Thoracic aorta (tissue), 2 donors: ENCODE results near the gene PLD5. TPM values are rescaled to one million over a fixed set of nuclear protein-coding genes. Genes with fewer than 3 reads are reported as not detected.

Experiments
- ATAC-seq: fragments of 150-250 bp; one replicate; pipeline ENCODE4 v1.8.0; 2017; ENCODE audit warnings: low read depth; ENCODE audit not compliant: insufficient number of reproducible peaks, low FRiP score
- DNase-seq: peaks from one replicate; pipeline ENCODE4 v3.0.0-alpha.2; 2020; ENCODE audit warnings: low spot score
- H3K27ac ChIP-seq, 2 donors: fragments of 200-600 bp; sonication (generic); 1 replicate in 1 of 2; 2 replicates in 1 of 2; pipeline ENCODE4 v1.5.1; 2016; ENCODE audit warnings: mild to moderate bottlenecking in 2 of 2, moderate library complexity in 2 of 2
- H3K27me3 ChIP-seq: fragments of 200-600 bp; sonication (generic); replicated peaks from 2 replicates; pipeline ENCODE4 v1.6.0; 2016; ENCODE audit warnings: mild to moderate bottlenecking; ENCODE audit not compliant: insufficient read depth
- H3K36me3 ChIP-seq: fragments of 200-600 bp; sonication (generic); one replicate; pipeline ENCODE4 v1.5.1; 2016
- H3K4me1 ChIP-seq, 2 donors: fragments of 200-600 bp; sonication (generic); 1 replicate in 1 of 2; 2 replicates in 1 of 2; pipeline versions ENCODE4 v1.5.1 to v1.6.0; 2016; ENCODE audit warnings: low read depth in 2 of 2, mild to moderate bottlenecking in 1 of 2; ENCODE audit not compliant: control insufficient read depth in 1 of 2
- H3K4me3 ChIP-seq: fragments of 200-600 bp; sonication (generic); 2 replicates; pipeline ENCODE4 v1.5.1; 2016; ENCODE audit warnings: mild to moderate bottlenecking
- H3K9me3 ChIP-seq: fragments of 200-600 bp; sonication (generic); 2 replicates; pipeline ENCODE4 v1.5.1; 2016
- total RNA-seq, 2 donors: library from RNA; depleted of rRNA; stranded (reverse); fragments of >200 nt; gene quantifications; one replicate each; pipeline versions ENCODE4 v1.1.0 to v1.2.3, GENCODE V29; 2016
- TF ChIP-seq, protein P1 (sequence below): fragments of 200-600 bp; sonication (generic); IDR thresholded peaks from one replicate; pipeline ENCODE4 v1.5.1; 2019; ENCODE audit warnings: antibody characterized with exemption

The PLD5 gene
- total RNA-seq, 2 donors from 2014 or later, result 12.2 to 23.9 TPM

GRCh38 chr1:242428399-242429190, 95.9 kb downstream of the PLD5 start:
- no peaks in the 10 kb centered on the region for H3K9me3 ChIP-seq
- peaks cover 0 to 7% of the 10 kb centered on the region in 2 donors for H3K4me1 ChIP-seq
- ATAC-seq (no peak), DNase-seq (no peak)
- no peaks in the 10 kb centered on the region for H3K36me3 ChIP-seq
- TF ChIP-seq, protein P1, sequence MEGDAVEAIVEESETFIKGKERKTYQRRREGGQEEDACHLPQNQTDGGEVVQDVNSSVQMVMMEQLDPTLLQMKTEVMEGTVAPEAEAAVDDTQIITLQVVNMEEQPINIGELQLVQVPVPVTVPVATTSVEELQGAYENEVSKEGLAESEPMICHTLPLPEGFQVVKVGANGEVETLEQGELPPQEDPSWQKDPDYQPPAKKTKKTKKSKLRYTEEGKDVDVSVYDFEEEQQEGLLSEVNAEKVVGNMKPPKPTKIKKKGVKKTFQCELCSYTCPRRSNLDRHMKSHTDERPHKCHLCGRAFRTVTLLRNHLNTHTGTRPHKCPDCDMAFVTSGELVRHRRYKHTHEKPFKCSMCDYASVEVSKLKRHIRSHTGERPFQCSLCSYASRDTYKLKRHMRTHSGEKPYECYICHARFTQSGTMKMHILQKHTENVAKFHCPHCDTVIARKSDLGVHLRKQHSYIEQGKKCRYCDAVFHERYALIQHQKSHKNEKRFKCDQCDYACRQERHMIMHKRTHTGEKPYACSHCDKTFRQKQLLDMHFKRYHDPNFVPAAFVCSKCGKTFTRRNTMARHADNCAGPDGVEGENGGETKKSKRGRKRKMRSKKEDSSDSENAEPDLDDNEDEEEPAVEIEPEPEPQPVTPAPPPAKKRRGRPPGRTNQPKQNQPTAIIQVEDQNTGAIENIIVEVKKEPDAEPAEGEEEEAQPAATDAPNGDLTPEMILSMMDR, result no peak
- H3K4me3 ChIP-seq, result no peak overlapping the region
- H3K27me3 ChIP-seq, result no peaks in the 10 kb centered on the region
- H3K27ac ChIP-seq, result no peak overlapping the region

GRCh38 chr1:242427519-242427918, 97.0 kb downstream of the PLD5 start:
- H3K27ac ChIP-seq, result no peak overlapping the region
- peaks cover 0 to 7% of the 10 kb centered on the region in 2 donors for H3K4me1 ChIP-seq
- no peaks in the 10 kb centered on the region for H3K27me3 ChIP-seq
- TF ChIP-seq, protein P1, result no peak
- H3K9me3 ChIP-seq, result no peaks in the 10 kb centered on the region
- ATAC-seq (no peak), DNase-seq (no peak)
- H3K4me3 ChIP-seq, result no peak overlapping the region
- H3K36me3 ChIP-seq, result no peaks in the 10 kb centered on the region

DNA sequence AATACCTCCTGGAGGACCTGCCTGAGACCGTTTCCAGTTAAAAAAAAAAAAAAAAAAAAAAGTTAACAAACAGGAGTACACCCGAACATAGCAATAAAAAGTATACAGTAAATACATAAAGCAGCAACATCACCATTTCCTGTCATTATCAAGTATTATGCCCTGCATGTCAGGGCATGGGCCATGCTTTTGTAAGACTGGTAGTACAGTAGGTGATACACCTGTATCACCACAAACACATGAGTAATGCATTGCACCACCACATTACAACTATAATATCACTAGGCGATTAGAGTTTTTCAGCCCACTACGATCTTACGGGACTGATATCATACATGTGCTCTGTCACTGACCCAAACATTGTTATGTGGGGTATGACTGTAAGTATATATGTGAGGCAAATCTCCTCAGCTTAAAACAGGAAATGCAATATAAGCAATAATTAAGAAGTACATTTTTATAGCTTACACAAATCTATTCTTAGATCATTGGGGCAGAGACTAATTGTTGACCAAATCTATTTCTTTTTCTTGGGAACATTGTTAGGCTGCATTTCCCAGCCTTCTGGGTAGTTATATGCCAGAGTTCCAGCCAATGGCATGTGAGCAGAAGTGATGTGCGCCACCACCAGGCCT, 98.1 kb downstream of the PLD5 start:
- Histone ChIP-seq H3K4me3 (no peak overlapping the region), H3K4me1 (peaks cover 0 to 7% of the 10 kb centered on the region in 2 donors), H3K36me3 (no peaks in the 10 kb centered on the region), H3K27ac (no peak overlapping the region), H3K9me3 (no peaks in the 10 kb centered on the region), H3K27me3 (no peaks in the 10 kb centered on the region)
- DNase-seq (no peak), ATAC-seq (no peak)
- TF ChIP-seq, protein P1, result no peak

- H3K4me1 ChIP-seq, result peaks cover 0 to 7% of the 10 kb centered on the region in 2 donors
- TF ChIP-seq, protein P1, result no peak
- H3K36me3 ChIP-seq, result no peaks in the 10 kb centered on the region
- DNase-seq, result no peak
- no peaks in the 10 kb centered on the region for H3K9me3 ChIP-seq
- H3K27ac ChIP-seq, result no peak overlapping the region
- no peaks in the 10 kb centered on the region for H3K27me3 ChIP-seq
- no peak overlapping the region for H3K4me3 ChIP-seq
- no peak for ATAC-seq
Measured at GRCh38 chr1:242425232-242425631, 99.3 kb downstream of the PLD5 start.

DNA sequence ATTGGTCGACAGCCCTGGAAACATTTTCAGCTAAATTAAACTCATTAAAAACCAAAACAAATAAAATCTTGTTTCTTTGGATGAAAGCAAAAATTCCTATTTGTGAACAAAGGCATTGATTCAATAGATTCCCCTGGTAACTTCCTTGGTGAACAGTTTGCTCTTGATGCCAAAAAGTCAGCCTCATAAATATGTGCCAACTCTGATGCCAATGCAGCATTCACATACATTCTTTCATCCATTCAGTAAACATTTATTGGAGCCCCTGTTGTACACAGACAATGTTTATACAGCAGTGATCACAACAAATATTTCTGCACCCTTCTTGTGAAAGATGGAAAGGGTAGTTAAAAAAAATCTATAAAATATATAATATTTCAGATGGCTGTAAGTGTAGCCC, 107.8 kb downstream of the PLD5 start:
- no peaks in the 10 kb centered on the region for H3K9me3 ChIP-seq
- TF ChIP-seq, protein P1, result no peak
- H3K27me3 ChIP-seq, result no peaks in the 10 kb centered on the region
- ATAC-seq (no peak), DNase-seq (no peak)
- no peak overlapping the region for H3K4me3 ChIP-seq
- no peaks in the 10 kb centered on the region for H3K36me3 ChIP-seq
- no peaks in the 10 kb centered on the region for H3K4me1 ChIP-seq
- H3K27ac ChIP-seq, result no peak overlapping the region
